Neural cell (in vitro differentiated cells): ENCODE results near the gene BAG5. TPM values are rescaled to one million over a fixed set of nuclear protein-coding genes. Genes with fewer than 3 reads are reported as not detected.

Experiments used
- H2AFZ ChIP-seq: fragments of 200-600, 300-800 bp; sonication (generic), shearing (Covaris generic); 2 replicates; pipeline ENCODE4 v1.6.0; 2014; ENCODE audit warnings: low read depth, mild to moderate bottlenecking, antibody characterized with exemption, low read length, moderate library complexity
- H3F3A ChIP-seq: fragments of 200-600 bp; shearing (Covaris generic); 2 replicates; pipeline ENCODE4 v1.6.1; 2016; ENCODE audit warnings: mild to moderate bottlenecking, moderate library complexity, mixed read lengths, antibody characterized with exemption, low read length; ENCODE audit not compliant: insufficient read depth, poor library complexity, severe bottlenecking
- H3K27ac ChIP-seq: fragments of 200-600, 300-800 bp; sonication (generic), shearing (Covaris generic); 2 replicates; pipeline ENCODE4 v1.5.1; 2014; ENCODE audit warnings: mild to moderate bottlenecking, low read length, moderate library complexity
- H3K27me3 ChIP-seq: fragments of 300-800, 200-600 bp; sonication (generic), shearing (Covaris generic); 2 replicates; pipeline ENCODE4 v1.6.0; 2014; ENCODE audit warnings: mild to moderate bottlenecking, low read depth, low read length, moderate library complexity; ENCODE audit not compliant: insufficient read depth
- H3K36me3 ChIP-seq: fragments of 300-800, 200-600 bp; sonication (generic), shearing (Covaris generic); 2 replicates; pipeline ENCODE4 v1.5.1; 2014; ENCODE audit warnings: mild to moderate bottlenecking, antibody characterized with exemption, low read length, moderate library complexity; ENCODE audit not compliant: insufficient read depth
- H3K4me2 ChIP-seq: fragments of 300-800, 200-600 bp; sonication (generic), shearing (Covaris generic); 2 replicates; pipeline ENCODE4 v1.6.0; 2014; ENCODE audit warnings: mild to moderate bottlenecking, low read length
- H3K4me3 ChIP-seq: fragments of 300-800, 200-600 bp; sonication (generic), shearing (Covaris generic); 2 replicates; pipeline ENCODE4 v1.5.1; 2014; ENCODE audit warnings: mild to moderate bottlenecking, low read length, moderate library complexity
- H3K79me2 ChIP-seq: fragments of 200-600 bp; shearing (Covaris generic); replicated peaks from 2 replicates; pipeline ENCODE4 v1.6.0; 2014; ENCODE audit warnings: mild to moderate bottlenecking, low read length, moderate library complexity; ENCODE audit not compliant: insufficient read depth
- H3K9ac ChIP-seq: fragments of 300-800, 200-600 bp; sonication (generic), shearing (Covaris generic); 2 replicates; pipeline ENCODE4 v1.6.1; 2016; ENCODE audit warnings: mild to moderate bottlenecking, low read length, mixed read lengths
- H3K9me2 ChIP-seq: fragments of 200-600 bp; shearing (Covaris generic); 2 replicates; pipeline ENCODE4 v1.6.1; 2016; ENCODE audit warnings: mild to moderate bottlenecking, low read length, mixed read lengths; ENCODE audit not compliant: insufficient read depth
- H3K9me3 ChIP-seq: fragments of 200-600, 300-800 bp; sonication (generic), shearing (Covaris generic); 2 replicates; pipeline ENCODE4 v1.6.1; 2016; ENCODE audit warnings: mild to moderate bottlenecking, mixed run types, low read length, moderate library complexity, mixed read lengths
- H4K20me1 ChIP-seq: fragments of 200-600 bp; shearing (Covaris generic); 2 replicates; pipeline ENCODE4 v1.6.1; 2016; ENCODE audit warnings: mild to moderate bottlenecking, mixed run types; ENCODE audit not compliant: insufficient read depth
- CTCF ChIP-seq: fragments of 450-650 bp; IDR thresholded peaks from 2 replicates; pipeline ENCODE4 v1.5.1; 2014; ENCODE audit warnings: antibody characterized with exemption, mild to moderate bottlenecking, moderate library complexity; ENCODE audit not compliant: poor library complexity, severe bottlenecking
- EP300 ChIP-seq: fragments of 450-650 bp; conservative IDR thresholded peaks from 2 replicates; pipeline ENCODE4 v1.6.1; 2014; ENCODE audit warnings: antibody characterized with exemption, mild to moderate bottlenecking, moderate library complexity; ENCODE audit not compliant: poor library complexity, severe bottlenecking
- EZH2 ChIP-seq: fragments of 200-600, 300-800 bp; shearing (Covaris generic), sonication (generic); IDR thresholded peaks from 2 replicates; pipeline ENCODE4 v1.6.1; 2014; ENCODE audit warnings: antibody characterized with exemption, low read length, borderline replicate concordance, mild to moderate bottlenecking; ENCODE audit not compliant: insufficient read depth, poor library complexity, severe bottlenecking
- MXI1 ChIP-seq: fragments of 450-650 bp; conservative IDR thresholded peaks from 2 replicates; pipeline ENCODE4 v1.6.1; 2014; ENCODE audit warnings: antibody characterized with exemption, mild to moderate bottlenecking; ENCODE audit not compliant: poor library complexity, severe bottlenecking
- POLR2AphosphoS5 ChIP-seq: IDR thresholded peaks from 2 replicates; pipeline ENCODE4 v1.6.1; 2012
- RAD21 ChIP-seq: fragments of 450-650 bp; conservative IDR thresholded peaks from 2 replicates; pipeline ENCODE4 v1.6.1; 2014; ENCODE audit warnings: antibody characterized with exemption, mild to moderate bottlenecking, moderate library complexity
- REST ChIP-seq: IDR thresholded peaks from 2 replicates; pipeline ENCODE4 v1.6.1; 2012; ENCODE audit warnings: borderline replicate concordance
- SMC3 ChIP-seq: fragments of 450-650 bp; conservative IDR thresholded peaks from 2 replicates; pipeline ENCODE4 v1.6.1; 2014; ENCODE audit warnings: antibody characterized with exemption, mild to moderate bottlenecking, moderate library complexity; ENCODE audit not compliant: poor library complexity
- TAF1 ChIP-seq: IDR thresholded peaks from 2 replicates; pipeline ENCODE4 v1.6.1; 2012; ENCODE audit warnings: low read depth
- polyA plus RNA-seq: library from polyadenylated mRNA; depleted of rRNA; stranded (reverse); fragments of >200 nt; gene quantifications from 2 replicates; pipeline ENCODE4 v1.2.3, GENCODE V29; 2014

Gene BAG5
- polyA plus RNA-seq, 1 donor from 2014 or later, result 25.5 TPM

- H3K4me3 ChIP-seq, result no peak overlapping the region
- H3F3A ChIP-seq, result no peaks in the 10 kb centered on the region
- H3K27me3 ChIP-seq, result no peaks in the 10 kb centered on the region
- no peaks in the 10 kb centered on the region for H3K36me3 ChIP-seq
- no peak overlapping the region for H3K27ac ChIP-seq
- no peak overlapping the region for H2AFZ ChIP-seq
- no peak overlapping the region for H3K9ac ChIP-seq
- H3K9me2 ChIP-seq, result no peaks in the 10 kb centered on the region
- H3K4me2 ChIP-seq, result no peak overlapping the region
- TF ChIP-seq POLR2AphosphoS5 (no peak), CTCF (no peak), EP300 (no peak), RAD21 (no peak), REST (no peak), MXI1 (no peak), SMC3 (no peak), EZH2 (no peak), TAF1 (no peak)
- H3K9me3 ChIP-seq, result no peaks in the 10 kb centered on the region
- H3K79me2 ChIP-seq, result no peaks in the 10 kb centered on the region
- no peaks in the 10 kb centered on the region for H4K20me1 ChIP-seq
These were observed 12.8 kb downstream of the BAG5 start for GRCh38 chr14:103549361-103550311.

GRCh38 chr14:103548463-103549351 is 13.8 kb downstream of the BAG5 start:
- no peaks in the 10 kb centered on the region for H4K20me1 ChIP-seq
- no peaks in the 10 kb centered on the region for H3K79me2 ChIP-seq
- no peaks in the 10 kb centered on the region for H3K27me3 ChIP-seq
- H3K27ac ChIP-seq, result no peak overlapping the region
- no peaks in the 10 kb centered on the region for H3K9me3 ChIP-seq
- no peaks in the 10 kb centered on the region for H3K9me2 ChIP-seq
- H3F3A ChIP-seq, result no peaks in the 10 kb centered on the region
- no peaks in the 10 kb centered on the region for H3K36me3 ChIP-seq
- H2AFZ ChIP-seq, result no peak overlapping the region
- no peak overlapping the region for H3K9ac ChIP-seq
- H3K4me2 ChIP-seq, result no peak overlapping the region
- TF ChIP-seq MXI1 (no peak), REST (no peak), TAF1 (no peak), POLR2AphosphoS5 (no peak), EP300 (no peak), CTCF (no peak), EZH2 (no peak), RAD21 (no peak), SMC3 (no peak)
- H3K4me3 ChIP-seq, result no peak overlapping the region
